RWPE1 (cell line): ENCODE measurements around the gene INO80E.

Experiments used
- CTCF ChIA-PET: fragments of 350-600 bp; sonication (Branson Sonifier 250); formaldehyde crosslinking; extraction: SDS; loops from one replicate; lab custom pipeline; 2021; lab: Yijun Ruan, JAX
- POLR2A ChIA-PET: fragments of 400-600 bp; formaldehyde crosslinking; extraction: SDS; loops from one replicate; lab custom pipeline; 2020; ENCODE audit warnings: antibody characterized with exemption; ENCODE audit not compliant: low non-redundant PET; lab: Yijun Ruan, JAX
- DNase-seq: peaks from one replicate; pipeline ENCODE4 v3.0.0; 2012; ENCODE audit warnings: low spot score
- H3K27ac ChIP-seq: fragments of 450-650 bp; 2 replicates; pipeline ENCODE4 v1.5.1; 2017
- TF ChIP-seq, protein P1 (sequence below): fragments of 450-650 bp; conservative IDR thresholded peaks from 2 replicates; pipeline ENCODE4 v1.5.1; 2017; ENCODE audit warnings: low read depth, mild to moderate bottlenecking

INO80E gene

DNA sequence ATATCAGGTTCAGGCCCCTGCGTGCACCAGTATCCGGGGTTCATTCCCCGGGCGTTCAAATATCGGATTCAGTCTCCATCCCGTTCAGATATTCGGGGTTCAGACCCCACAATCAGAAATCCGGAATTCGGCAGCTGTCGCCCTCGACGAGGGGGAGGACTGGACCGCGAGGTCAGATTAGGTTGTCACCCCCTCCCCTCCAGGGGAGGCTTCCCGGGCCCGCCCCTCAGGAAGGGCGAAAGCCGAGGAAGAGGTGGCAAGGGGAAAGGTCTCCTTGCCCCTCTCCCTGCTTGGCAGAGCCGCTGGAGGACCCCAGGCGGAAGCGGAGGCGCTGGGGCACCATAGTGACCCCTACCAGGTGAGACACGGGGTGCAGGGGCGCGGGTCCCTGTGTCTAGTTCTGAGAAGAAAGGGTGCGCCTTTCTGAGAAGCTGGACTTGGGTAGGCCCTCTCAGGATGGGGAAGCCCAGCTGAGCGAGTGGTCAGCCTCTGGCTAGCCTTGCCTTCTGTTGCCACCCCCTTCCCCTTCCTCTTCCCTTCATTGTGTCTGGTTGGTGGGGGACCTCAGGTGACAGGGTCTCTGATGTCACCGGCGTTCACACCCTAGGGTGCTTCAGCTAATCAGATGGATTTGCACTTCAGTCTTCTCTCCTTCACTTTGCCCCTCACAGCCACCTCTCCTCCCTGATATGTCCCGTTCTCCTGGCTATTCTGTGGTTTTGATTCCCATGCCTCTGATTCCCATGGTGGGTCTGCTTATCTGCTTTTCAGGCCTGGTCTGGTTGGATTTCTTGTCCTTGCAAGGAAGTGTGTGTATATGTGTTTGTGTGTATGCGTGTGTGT, 21.5 kb upstream of the INO80E start:
- POLR2A ChIA-PET = interaction anchor here (0.6 kb wide), 1 partner anchor 123 kb away, joined by 3 read pairs; no protein-coding TSS in a partner anchor
- TF ChIP-seq, protein P1, sequence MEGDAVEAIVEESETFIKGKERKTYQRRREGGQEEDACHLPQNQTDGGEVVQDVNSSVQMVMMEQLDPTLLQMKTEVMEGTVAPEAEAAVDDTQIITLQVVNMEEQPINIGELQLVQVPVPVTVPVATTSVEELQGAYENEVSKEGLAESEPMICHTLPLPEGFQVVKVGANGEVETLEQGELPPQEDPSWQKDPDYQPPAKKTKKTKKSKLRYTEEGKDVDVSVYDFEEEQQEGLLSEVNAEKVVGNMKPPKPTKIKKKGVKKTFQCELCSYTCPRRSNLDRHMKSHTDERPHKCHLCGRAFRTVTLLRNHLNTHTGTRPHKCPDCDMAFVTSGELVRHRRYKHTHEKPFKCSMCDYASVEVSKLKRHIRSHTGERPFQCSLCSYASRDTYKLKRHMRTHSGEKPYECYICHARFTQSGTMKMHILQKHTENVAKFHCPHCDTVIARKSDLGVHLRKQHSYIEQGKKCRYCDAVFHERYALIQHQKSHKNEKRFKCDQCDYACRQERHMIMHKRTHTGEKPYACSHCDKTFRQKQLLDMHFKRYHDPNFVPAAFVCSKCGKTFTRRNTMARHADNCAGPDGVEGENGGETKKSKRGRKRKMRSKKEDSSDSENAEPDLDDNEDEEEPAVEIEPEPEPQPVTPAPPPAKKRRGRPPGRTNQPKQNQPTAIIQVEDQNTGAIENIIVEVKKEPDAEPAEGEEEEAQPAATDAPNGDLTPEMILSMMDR = no peak
- DNase-seq = peak; percentile 20
- CTCF ChIA-PET = interaction anchor here (0.7 kb wide), 1 partner anchor 683 kb away, joined by 4 read pairs; no protein-coding TSS in a partner anchor
- peak overlapping the region; percentile 85 for H3K27ac ChIP-seq

DNA sequence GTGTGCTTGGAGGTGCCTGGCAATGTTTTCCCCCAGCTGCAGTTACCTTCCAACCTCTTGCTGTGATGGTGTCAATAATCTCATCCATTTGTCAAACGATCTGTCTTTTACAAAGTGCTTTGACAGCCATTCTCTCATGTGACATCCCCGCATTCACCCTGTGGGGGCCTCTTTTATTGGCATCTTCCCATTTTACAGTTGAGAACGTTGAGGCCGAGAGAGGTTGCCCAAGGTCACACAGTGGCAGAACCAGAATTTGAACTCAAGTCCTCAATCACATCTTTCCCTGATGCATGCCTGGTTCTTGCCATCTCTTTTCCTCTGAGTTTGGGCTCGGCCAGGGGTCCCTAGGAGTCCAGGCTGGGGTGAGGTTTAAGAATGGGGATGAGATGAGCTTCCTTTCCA, 20.9 kb upstream of the INO80E start:
- DNase-seq = no peak
- peak overlapping the region; percentile 18; the same call in 1 of the 2 replicates for H3K27ac ChIP-seq
- ChIA-PET POLR2A (interaction anchor here (0.6 to 1.4 kb wide), 2 partner anchors 49 to 123 kb away, joined by 3 to 10 read pairs; partner anchors contain the start of gene KCTD13), CTCF (no interaction called here)
- TF ChIP-seq, protein P1 = no peak

DNA sequence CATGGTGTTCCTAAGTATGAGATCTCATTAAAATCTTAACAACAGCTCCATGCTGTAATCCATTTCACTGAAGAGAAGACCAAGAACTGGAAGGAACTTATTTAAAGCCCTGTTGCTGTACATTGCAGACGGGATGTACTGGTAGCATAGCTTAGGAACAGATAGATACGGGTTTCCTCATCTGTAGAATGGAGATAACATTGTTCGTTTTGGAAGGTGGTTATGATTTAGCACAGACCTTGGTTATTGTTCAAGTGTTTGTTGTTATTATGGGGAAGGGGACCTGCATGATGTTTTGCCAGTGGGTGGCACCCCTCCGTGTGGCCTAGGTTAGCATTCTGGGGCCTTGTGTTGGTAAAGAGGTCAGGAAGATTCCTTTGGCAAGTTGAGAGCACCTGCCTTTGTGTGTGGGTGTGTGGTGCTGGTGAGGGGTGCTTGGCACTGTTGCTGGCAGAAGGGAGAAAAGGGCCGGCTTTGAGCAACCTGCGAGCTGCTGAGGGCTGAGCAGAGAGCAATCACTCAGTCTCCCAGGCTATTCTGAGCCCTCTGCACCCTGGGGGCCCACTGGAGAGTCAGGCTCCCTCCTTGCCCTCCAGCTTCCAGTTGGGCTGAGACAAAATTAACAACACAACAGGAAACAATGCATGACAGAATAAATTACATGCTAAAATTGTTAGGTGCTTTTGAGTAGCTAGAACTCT, 20.1 kb upstream of the INO80E start:
- DNase-seq = no peak
- peak overlapping the region; percentile 53 for H3K27ac ChIP-seq
- TF ChIP-seq, protein P1 = no peak
- POLR2A ChIA-PET = interaction anchor here (1.4 kb wide), 1 partner anchor 50 kb away, joined by 10 read pairs; the partner anchor contains the start of gene KCTD13
- CTCF ChIA-PET = no interaction called here

DNA sequence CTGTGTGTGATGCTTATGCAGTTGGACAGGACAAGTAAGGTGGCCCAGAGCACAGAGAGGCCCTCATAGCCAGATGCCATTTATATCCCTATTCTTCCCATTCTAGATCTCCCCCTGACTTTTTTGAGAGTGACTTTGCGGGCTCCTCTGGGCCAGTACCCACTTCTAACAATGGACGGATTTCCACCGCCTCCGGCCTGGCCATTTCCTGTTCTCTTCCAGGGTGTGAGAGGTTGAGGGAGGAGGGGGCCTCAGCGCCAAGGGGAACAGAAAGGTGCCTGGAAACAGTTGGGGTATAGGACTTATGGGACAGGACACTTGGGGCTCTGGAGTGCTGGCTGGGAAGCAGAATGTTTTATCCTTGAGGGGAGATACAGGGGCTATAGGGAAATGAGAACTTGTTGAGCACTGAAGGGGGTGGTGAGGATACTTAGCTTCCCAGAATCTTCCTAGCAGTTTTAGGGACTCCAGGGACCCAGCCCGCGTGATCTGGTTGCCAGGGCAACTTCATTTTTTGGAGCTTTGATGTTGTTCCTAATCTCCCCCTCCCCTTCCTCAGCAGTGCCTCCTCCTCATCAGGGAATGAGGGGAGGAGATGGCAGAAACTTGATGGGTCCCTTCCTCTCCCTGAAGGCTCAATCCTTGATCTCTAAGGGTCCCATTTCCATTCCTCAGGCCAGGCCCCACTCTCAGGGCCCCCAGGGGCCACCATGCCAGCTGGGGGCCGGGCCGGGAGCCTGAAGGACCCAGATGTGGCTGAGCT, 18.8 kb upstream of the INO80E start:
- TF ChIP-seq, protein P1 = no peak
- DNase-seq = no peak

DNA sequence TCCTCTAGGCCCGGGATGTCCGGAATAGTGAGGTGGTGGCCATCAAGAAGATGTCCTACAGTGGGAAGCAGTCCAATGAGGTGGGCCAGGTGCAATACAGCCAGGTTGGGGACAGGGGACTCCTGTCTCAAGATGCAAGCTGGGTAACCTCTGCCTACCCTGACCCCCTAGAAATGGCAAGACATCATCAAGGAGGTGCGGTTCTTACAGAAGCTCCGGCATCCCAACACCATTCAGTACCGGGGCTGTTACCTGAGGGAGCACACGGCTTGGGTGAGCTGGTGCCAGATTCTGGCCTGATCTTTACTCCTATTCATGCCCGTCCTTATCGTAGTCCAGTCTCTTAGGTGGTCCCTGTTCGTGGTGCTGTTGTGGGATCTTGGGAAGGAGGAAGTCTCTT, 18.0 kb upstream of the INO80E start:
- ChIA-PET POLR2A (no interaction called here), CTCF (interaction anchor here (0.5 kb wide), 1 partner anchor 49 kb away, joined by 4 read pairs; no protein-coding TSS in a partner anchor)
- TF ChIP-seq, protein P1 = no peak
- DNase-seq = no peak
- H3K27ac ChIP-seq = 0 out of 2 replicates have a peak overlapping the region, but pooled peaks have one; percentile 2

More for the DNA sequence above, 18.8 kb upstream of the INO80E start:
- ChIA-PET POLR2A (no interaction called here), CTCF (interaction anchor here (0.5 kb wide), 1 partner anchor 48 kb away, joined by 4 read pairs; no protein-coding TSS in a partner anchor)
- H3K27ac ChIP-seq = no peak overlapping the region
